ENCODE data around the gene NUP107.

NUP107 gene

DNA sequence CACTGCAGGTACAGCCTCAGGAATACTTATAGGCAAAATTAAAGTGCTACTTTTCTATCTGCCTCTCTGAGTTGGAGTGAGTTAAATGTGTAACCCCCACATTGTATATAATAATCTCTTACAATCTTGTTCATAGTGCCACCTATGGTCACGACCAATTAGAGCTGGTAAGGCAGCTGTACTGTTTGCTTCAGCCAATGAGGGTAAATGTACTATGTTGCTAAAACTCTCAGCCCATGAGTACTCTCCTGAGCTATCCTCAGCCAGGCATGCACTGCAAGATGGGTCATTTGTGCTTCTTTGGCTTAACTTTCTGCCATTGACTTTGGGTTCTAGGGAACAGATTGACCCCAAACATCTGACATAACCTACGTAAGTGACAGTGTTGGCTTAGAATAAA is 106.2 kb downstream of the NUP107 start:
- H3K9me3 ChIP-seq (ENCODE audit: control insufficient read depth, insufficient read depth, low read length): no peaks in the 10 kb centered on the region
- no peak overlapping the region for H3K4me3 ChIP-seq (ENCODE audit: low read depth, low read length)
- H3K36me3 ChIP-seq (ENCODE audit: control insufficient read depth, insufficient read depth, low read length): no peaks in the 10 kb centered on the region
- H3K27me3 ChIP-seq (ENCODE audit: control insufficient read depth, insufficient read depth, low read length): no peaks in the 10 kb centered on the region
- H3K4me1 ChIP-seq (ENCODE audit: control insufficient read depth, insufficient read depth, low read length): no peaks in the 10 kb centered on the region
- H3K9ac ChIP-seq (ENCODE audit: low read depth, low read length): no peak overlapping the region

DNA sequence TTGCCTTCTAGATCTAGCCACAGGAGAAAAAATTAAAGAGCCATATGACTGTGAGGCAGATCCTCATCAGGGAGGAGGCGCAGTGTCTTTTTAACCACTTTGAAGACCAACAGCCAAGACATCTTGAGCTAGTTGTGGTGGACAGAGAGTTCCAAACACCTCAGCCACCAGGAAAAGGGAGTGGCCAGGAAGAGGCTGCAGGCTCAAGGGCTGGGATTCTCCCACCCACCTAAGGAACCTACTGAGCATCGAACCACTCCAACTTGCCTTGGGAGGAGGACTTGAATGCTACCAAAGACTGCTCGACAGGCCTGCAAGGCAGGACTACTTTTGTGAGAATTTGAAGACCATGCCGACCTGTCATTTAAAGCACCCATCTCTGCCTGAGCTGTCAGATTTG is 106.7 kb downstream of the NUP107 start:
- Histone ChIP-seq H3K36me3 (ENCODE audit: control insufficient read depth, insufficient read depth, low read length) (no peaks in the 10 kb centered on the region), H3K9me3 (ENCODE audit: control insufficient read depth, insufficient read depth, low read length) (no peaks in the 10 kb centered on the region), H3K27me3 (ENCODE audit: control insufficient read depth, insufficient read depth, low read length) (no peaks in the 10 kb centered on the region), H3K4me3 (ENCODE audit: low read depth, low read length) (no peak overlapping the region), H3K4me1 (ENCODE audit: control insufficient read depth, insufficient read depth, low read length) (no peaks in the 10 kb centered on the region), H3K9ac (ENCODE audit: low read depth, low read length) (no peak overlapping the region)

DNA sequence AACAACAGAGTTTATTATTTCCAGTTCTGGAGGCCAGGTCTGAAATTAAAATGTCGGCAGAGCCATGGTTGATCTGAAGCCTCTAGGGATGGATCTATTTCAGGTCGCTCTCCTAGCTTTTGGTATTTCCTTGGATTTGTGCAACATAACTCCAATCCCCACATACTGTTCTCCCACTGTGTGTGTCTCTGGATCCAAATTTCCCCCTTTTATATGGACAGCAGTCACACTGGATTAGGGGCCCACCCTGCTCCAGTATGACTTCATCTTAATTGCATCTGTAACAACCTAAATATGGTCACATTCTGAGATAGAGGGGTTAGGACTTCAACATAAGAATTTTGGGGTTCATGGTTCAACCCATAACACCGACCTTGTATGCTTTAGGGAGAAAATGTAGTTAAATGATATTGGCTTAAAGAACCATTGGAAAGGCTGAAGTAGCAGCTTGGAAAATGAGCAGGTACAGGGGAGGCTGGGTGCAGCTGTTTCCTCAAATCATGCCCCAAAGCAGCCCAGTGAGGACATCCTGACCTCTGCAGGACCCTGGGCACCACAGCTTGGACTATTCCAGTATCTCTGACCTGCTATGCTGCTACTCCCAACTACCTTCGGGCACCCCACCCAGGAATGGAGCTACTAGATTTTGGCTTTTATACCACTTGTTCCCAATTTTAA is 107.3 kb downstream of the NUP107 start:
- no peak overlapping the region for H3K4me3 ChIP-seq (ENCODE audit: low read depth, low read length)
- H3K9me3 ChIP-seq (ENCODE audit: control insufficient read depth, insufficient read depth, low read length): no peaks in the 10 kb centered on the region
- H3K4me1 ChIP-seq (ENCODE audit: control insufficient read depth, insufficient read depth, low read length): no peaks in the 10 kb centered on the region
- no peaks in the 10 kb centered on the region for H3K27me3 ChIP-seq (ENCODE audit: control insufficient read depth, insufficient read depth, low read length)
- no peak overlapping the region for H3K9ac ChIP-seq (ENCODE audit: low read depth, low read length)
- no peaks in the 10 kb centered on the region for H3K36me3 ChIP-seq (ENCODE audit: control insufficient read depth, insufficient read depth, low read length)

DNA sequence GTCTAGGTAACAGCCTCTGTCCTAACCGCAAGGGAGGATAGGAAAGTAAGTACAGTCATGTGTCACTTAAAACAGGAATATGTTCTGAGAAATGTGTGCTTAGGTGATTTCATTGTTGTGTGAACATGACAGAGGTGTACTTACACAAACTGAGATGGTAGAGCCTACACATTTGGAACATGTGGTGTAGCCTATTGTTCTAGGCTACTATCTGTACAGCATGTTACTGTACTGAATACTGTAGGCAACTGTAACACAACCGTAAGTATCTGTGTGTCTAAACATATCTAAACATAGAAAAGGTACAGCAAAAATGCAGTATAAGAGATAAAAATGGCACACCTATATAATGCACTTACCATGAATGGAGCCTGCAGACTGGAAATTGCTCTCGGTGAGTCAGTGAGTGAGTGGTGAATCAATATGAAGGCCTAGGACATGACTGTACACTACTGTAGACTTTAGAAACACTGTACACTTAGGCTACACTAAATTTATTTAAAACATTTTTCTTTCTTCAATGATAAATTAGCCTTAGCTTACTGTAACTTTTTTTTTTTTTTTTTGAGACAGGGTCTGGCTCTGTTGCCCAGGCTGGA is 108.0 kb downstream of the NUP107 start:
- Histone ChIP-seq H3K36me3 (ENCODE audit: control insufficient read depth, insufficient read depth, low read length) (no peaks in the 10 kb centered on the region), H3K9ac (ENCODE audit: low read depth, low read length) (no peak overlapping the region), H3K4me3 (ENCODE audit: low read depth, low read length) (no peak overlapping the region), H3K9me3 (ENCODE audit: control insufficient read depth, insufficient read depth, low read length) (no peaks in the 10 kb centered on the region), H3K27me3 (ENCODE audit: control insufficient read depth, insufficient read depth, low read length) (no peaks in the 10 kb centered on the region), H3K4me1 (ENCODE audit: control insufficient read depth, insufficient read depth, low read length) (no peaks in the 10 kb centered on the region)
